HG03135 (cell line): ENCODE measurements around the gene SPECC1.

Experiments
- ATAC-seq: cut with Tn5 transposase; IDR thresholded peaks from one replicate; pipeline ENCODE4 v1.9.1; 2021; ENCODE audit warnings: mild to moderate bottlenecking, moderate library complexity; ENCODE audit not compliant: unreplicated experiment

SPECC1 gene

DNA sequence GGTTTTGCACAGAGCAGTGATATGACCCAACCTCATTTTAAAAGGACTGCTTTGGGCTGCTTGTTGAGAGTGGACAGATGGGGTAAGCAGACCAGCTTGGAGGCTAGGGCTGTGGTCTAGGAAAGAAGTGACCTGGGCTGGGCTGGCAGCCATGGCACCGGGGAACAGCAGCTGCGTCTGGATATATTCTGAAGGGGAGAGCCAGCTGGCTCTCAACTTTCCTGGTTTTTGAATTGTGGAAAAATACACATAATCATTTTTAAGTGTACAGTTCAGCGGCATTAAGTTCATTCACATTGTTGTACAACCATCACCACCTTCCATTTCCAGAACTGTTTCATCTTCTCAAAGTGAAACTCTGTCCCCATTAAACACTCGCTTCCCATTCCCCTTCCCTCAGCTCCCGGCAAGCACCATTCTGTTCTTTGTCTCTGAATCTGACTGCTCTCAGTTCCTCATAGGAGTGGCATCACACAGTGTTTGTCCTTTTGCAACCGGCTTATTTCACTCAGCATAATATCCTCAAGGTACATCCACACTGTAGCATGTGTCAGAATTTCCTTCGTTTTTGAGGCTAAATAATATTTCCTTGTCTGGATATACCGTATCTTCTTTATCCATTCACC lies 113.2 kb downstream of the SPECC1 start:
- no peak for ATAC-seq

DNA sequence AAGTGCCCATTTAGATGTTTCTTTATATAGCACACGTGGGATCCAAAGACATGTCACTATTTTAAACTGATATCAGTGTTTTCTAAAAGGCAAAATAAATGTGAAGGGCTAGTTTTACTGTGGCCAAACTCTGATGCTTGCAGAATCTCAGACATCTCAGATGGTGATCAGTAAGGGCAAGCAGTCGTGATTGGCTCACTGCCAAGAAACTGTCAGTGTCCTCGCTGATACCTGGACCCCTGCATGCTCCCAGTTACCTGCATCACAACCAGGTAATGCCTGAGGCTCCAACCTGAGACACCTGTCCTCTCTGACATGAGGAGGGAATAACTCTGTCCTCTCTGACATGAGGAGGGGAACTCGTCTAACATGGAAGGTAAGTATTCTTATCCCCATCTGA lies 114.0 kb downstream of the SPECC1 start:
- no peak for ATAC-seq

DNA sequence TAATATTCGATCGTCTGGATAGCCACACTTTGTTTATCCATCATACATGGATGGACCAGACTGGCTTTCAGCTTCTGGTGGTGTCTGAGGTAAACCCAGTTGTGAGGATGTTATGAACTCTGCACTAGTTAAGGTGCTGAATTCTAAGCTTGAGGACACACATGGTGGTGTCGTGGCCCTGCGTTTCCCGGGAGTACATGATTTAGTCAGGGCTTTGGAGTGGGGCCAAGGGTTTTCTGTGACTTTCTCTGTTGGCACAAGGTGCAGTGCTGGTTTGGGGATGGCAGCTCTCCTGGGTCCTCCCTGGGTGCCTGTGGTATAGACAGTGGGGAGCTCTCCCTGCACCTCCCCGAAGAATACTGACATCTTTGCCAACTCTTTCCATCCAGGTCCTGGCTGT lies 116.6 kb downstream of the SPECC1 start:
- no peak for ATAC-seq

DNA sequence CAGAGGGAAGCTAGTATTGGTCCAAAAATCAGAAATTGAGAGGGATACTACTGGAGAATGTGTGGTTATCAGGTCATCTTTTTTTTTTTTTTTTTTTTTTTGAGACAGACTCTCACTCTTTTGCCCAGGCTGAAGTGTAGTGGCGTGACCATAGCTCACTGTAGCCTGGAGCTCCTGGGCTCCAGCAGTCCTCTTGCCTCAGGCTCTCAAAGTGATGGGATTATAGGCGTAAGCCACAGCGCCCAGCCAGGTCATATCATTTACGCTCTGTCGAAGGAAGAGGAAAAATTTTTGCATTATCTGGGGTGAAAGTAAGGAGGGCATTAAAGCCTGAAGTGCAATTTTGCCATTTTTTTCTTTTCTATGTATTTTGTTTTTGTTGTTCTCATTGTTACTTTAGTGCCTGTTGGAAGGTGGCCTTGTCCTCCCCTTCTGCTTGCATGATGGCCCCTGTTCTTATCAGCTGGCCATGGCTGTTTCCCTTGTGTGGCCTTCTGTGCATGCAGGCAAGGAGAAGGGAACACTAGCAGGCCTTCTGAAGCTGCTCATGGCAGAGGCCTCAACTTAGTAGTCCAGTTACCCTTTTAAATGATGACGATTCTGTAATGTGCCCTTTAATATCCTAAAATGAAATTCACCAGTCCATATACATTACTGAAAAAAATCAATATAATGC lies 118.3 kb downstream of the SPECC1 start:
- ATAC-seq, result no peak

DNA sequence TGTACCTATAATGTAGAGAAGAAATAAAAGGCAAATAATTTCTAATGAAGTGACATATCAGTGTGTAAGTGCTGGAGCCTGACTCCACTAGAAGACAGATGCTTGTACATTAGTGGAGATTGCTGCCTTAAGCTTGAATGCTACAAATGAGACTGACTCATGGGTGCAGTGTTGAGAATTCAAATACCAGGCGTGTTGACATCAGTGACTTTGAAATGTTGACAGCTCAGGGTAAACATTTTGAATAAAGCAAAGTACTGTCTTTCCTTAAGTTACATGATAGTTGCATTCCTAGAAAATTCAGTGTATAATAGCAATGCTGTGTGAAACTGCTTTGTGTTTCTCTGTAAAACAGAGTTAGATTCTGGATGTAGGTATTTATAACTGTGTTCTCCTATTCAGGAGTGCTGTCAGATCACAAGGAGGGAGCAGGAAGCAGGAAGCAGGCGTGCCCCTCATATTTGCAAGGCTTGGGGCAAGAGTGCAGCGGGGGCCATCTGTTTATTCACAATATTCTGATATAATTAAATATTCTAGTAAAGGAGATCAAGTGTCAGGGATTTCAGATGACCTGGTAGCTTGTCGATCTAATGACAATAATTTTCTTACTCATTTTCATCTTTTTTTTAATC lies 119.0 kb downstream of the SPECC1 start:
- ATAC-seq, result no peak

DNA sequence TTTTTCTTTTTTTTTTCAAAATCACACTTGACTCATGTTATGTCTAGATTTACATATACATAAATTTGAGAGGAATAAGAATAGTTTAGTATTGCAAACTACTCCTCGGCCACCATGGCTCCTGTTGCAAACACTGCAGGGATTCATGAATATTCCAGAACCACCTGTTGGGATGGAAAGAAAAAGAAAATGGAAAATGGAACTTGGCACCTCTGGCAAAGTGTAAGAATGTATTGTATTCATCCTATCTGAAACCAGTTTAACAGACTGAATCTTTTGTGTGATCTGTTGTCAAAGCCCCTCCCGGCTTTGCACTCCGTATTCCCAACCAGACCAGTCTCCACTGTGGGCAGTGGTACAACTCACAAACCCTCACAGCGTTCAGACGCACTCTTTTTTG lies 124.4 kb downstream of the SPECC1 start:
- no peak for ATAC-seq

DNA sequence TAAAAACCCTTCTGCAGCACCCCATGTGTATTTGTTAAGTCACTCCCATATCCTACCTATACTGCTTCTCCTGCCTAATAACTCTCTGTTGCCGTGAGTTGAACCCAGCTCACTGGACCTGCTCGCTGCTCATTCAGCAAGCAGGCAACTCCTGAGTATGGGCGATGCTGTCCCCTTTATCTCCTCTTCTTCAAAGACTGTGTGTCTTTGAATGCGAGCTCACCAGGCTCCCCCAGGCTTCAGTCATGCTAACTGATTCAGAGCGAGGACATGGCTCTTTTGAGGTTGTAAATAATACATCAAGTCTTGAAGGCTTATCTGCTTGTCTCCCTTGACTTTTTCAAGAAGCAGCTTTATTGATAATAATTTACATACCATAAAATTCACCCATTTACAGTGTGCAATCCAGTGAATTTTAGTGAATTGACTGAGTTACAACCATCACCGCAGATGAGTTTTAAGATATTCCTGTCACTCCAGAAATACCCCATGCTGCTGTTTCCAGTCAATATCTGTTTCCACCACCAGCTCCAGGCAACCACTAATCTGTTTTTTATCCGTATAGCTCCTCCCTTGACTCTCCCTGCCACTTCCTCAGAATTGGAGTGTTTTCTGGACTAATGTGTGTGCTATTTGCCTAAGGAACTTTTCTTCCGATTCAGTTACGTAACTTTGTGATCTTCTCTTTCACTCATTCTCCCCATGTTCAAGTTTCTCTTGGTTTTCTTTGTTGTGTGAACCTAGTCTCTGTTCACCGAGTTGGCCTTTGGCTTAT lies 132.2 kb downstream of the SPECC1 start:
- ATAC-seq, result no peak

DNA sequence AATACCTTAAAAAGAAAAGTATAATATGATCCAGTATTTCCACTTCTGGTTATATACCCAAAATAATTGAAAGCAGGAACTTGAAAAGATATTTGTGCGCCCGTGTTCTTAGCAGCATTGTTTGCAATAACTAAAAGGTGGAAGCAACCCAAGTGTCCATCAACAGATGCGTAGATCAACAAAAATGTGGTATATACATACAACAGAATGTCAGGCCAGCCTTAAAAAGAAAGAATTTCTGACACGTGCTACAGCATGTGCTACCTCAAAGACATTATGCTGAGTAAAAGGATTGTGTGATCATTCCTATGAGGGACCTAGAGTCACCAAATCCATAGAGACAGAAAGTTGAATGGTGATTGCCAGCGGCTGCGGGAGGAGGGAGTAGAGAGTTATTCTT lies 133.1 kb downstream of the SPECC1 start:
- ATAC-seq, result no peak

DNA sequence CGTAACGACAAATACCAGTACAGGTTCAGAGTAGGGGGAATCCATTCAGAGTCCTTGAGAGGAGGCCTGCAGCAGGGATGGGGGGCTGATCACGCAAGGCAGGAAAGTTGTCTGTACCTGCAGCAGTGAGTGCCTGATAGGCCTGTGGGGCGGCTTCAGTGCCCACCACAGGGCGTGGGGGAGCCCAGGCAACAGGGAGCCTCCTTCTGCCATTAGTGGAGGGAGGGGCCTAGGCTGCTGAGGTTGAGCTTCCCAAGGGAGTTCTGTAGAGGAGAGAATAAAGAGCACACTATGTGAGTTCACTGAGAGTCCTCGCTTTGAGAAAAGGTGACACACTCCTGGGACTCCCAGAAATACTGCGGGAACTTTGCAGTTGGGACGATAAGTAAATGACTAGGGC lies 134.6 kb downstream of the SPECC1 start:
- no peak for ATAC-seq

DNA sequence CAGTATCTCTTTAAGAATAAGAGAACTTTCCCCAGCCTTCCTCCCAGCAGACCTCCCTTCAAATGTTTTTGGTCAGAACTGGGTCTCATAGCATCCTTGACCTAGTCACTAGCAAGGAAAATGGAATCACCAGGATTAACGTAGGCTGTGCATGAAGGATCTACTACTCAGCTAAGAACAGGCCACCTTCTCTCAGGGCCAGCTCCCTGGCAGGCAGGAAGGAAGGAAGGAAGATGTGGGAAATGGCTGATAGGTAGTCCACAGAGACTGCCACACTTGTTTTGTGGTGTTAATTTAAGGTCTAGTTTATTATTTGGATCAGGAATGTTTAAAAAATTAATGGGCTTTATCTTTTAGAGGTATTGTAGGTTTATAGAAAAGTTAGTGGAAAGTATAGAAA lies 136.4 kb downstream of the SPECC1 start:
- ATAC-seq, result no peak

DNA sequence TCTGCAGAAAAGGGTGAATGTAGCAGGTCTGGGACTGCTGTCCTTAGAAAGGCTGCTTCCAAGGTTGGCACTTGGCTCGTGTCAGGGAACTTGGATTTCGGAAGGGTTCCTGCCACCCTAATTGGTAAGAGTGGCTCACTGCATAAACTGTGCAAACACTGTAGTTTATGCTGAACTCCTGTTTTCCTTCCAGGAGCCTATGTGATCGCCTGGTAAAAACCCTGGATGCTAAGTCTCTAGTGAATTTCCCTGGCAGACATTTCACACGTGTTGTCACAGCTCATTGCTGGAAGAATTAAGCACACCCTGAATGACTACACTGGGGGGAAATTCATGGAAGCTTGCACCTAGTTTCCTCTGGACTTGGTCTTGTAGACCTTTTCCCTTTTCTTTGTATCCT lies 140.1 kb downstream of the SPECC1 start:
- ATAC-seq, result no peak

DNA sequence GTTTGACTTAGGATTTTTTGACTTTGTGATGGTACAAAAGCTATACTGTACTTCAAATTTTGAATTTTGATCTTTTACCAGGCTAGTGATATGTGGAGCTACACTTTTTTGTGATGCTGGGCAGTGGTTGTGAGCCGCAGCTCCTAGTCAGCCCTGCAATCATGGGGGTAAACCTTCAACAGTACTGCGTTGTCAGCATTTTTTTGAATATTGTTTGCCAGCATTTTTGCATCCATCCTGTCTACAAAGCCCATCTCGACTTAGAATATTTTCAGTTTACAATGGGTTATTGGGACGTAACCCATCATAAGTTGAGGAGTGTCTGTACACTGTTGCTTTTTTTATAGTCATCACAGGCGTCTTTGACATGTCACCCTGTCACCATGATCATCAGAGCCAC lies 142.0 kb downstream of the SPECC1 start:
- ATAC-seq, result no peak

DNA sequence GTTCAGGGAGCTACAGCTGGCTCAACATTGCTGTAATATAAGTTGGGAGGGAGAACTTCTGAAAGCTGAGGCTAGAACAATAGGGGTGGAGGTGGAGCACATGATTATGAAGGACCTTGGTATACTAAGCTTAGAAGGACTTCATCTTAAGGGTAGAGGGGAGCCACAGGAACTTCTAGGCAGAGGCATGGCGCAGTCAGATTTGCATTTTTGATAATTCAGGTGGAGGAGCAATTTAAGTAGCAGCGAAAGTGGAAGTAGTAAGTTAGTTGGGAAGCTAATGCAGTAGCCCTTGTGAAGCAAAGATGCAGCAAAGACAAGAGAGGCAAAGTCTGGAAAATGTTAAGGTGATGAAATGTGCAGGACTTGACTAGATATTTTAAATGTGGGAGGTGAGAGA lies 144.1 kb downstream of the SPECC1 start:
- ATAC-seq, result no peak

DNA sequence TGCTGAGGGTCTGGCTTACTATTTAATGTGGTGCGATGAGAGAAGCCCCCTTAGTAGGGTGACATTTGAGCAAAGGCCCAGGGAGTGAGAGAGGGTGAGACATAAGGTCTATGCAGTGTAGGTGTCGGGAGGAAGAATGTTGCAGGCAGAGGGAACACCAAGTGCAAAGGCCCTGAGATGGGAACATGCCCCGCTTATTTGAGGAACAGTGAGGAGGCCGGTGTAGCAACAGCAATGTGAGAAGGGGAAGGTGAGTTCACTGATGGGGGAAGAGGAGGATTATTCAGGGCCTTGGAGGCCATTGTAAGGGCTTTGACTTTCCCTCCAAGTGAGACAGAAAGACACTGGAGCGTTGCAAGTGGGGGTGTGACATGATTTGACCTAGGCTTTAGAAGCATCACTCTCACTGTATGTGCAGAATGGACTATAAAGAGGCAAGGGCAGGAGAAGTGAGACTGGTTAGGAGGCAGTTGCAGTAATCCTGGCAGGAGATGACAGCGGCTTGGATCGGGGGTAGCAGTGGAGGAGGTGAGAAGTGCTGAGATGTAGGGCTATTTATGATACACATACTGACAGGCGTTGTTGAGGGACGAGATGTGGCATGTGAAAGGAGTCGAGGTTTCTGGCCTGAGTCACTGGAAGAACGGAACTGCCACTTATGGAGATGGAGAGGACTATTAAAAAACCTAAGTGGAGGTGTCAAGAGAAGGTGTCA lies 145.3 kb downstream of the SPECC1 start:
- ATAC-seq, result no peak

DNA sequence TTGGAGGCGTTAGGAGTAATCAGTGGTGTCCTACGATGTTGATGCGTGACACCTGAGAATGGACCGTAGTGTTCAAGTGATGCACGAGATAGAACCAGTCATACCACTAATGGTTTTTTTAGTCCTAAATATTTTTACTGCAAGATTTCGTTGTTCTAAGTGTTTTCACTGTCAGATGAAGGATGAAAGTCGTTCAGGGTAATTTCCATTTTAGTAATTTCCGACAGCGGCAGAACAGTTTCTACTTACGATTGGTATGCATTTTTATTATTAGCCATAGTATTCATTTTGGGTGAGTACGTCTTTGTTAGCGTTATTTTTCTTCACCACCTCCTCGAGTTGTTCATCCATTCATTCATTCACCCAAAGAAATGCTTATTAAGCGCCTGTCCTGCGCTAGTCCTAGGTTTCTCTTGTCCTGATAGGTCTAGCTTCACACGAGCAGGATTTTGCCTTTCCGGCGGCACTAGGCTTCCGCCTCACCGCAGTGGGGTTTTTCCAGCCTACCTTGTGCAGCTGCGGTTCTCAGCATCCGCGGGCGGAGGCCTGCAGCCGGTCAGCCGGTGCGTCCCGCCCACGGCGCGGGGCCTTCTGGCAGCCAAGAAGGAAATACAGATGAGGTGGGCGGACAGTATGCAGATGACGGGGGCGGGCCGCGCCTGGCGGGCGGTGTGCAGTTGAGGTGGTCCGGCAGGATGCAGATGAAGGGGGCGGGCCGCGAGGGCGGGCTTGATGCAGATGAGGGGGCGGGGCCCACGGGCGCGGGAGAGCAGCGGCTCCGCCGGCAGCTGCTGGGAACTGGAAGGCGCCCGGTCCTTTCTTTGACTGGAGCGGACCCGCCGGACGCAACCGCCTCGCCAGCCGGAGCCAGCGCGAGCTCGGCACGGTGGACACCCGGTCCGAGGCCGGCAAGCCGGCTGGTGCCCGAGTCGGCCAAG lies 146.4 kb downstream of the SPECC1 start:
- ATAC-seq, result peak; percentile 93

DNA sequence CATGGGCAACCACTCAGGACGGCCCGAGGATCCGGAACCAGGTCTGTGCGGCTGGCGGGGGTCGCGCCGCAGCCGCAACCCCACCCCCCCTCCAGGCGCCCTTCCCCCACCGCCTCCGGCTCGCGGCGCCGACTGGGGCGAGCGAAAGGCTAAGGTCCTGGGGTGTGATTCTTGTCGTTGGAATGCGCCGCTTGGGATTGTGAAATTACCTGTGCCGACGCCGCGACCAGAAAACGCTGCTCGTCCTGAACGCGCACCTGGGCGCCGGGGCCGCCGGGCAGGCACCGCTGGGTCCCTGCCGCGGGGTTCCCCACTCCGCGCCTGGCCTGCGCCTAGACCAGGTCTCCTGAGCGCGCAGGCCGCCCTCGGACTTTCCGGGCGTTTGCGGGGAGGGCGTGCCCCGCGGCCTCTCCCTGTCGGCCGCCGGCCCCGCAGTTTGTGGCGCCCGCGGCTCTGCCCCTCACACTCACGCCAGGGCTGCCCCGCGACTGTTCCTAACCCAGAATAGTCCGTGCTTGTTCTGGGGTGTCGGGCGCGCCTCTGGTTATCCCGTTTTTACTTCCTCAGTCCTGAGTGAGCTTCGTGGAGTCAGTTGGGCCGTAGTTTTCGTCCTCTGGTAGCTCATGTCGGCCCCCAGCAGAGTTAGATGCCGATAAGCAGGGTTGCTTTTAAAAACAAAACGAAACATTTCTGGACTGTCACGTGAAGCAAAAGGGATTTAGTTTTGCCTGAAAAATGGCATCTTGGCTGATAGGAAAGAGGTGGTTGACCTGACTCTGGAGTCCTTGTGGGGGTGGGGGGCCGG lies 147.2 kb downstream of the SPECC1 start:
- peak; percentile 21 for ATAC-seq

DNA sequence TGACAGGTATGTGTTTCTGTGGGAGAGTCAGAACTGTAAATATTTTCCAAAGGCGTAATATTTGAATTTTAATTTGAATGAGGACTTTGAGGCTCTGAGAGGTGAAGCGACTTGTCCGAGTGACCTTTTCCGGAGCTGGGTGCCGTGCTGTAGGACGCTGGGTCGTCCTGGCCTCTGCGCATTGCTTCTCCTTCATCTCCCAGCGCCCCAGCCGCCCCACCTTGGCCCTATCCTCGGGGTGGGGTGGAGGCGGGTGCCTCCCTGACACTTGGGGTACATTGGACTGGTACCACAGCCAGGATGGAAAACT lies 147.8 kb downstream of the SPECC1 start:
- no peak for ATAC-seq

DNA sequence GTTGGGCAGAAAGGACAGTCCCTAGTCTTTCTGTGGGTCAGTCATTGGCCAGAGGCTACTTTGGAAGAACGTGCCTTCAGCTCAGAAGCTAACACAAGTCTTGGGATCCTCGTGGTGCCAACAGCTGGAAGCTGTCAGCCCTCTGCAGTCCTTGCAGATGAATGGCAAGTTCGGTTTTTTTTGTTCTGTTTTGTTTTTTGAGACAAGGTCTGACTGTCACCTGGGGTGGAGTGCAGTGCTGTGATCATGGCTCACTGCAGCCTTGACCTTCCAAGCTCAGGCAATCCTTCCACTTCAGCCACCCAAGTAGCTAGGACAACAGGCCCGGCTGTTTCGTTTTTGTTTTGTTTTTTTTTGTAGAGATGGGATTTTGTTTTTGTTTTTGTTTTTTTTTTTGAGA lies 149.4 kb downstream of the SPECC1 start:
- no peak for ATAC-seq

DNA sequence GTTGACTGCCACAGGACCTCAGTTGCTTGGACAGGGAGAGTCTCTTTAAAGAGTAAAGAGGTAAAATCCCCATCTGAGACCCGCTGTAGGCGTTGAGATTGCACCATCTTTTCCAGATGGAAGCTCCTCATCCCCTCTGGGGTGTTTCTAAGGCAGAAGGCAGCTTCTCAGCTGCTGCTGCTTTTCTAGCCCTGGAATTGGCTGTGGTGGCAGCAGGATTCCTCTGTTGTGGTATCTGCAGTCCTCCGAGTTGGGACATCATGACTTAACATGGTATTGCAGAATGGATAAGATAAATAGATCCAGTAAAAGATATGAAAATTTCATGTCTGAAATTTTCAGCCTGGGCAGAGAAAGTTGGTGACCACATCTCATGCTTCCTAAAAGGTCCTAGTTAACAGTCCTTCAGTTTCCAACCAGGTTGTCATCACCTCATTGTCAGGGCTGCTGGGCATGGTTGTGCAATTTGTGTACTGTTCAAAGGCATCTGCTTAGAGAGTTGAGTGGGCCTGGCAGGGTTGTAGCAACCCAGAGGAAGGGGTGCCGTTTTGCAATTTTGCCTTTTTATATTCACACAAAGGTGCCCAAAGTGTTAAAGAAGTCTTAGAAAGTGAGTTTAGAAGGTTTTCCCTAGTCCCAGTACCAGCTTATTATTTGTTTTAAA lies 150.4 kb downstream of the SPECC1 start:
- no peak for ATAC-seq
